GM10266 (cell line): Measurements from ENCODE around the gene ZNF385A.

ENCODE experiments used
- DNase-seq: peaks from one replicate; pipeline ENCODE4 v3.0.0; 2012; ENCODE audit errors: extremely low spot score
- CTCF ChIP-seq: IDR thresholded peaks from 2 replicates; pipeline ENCODE4 v1.5.1; 2012; ENCODE audit warnings: mild to moderate bottlenecking, low read depth; ENCODE audit not compliant: control insufficient read depth, insufficient read depth; ENCODE audit errors: missing control alignments

ZNF385A gene

DNA sequence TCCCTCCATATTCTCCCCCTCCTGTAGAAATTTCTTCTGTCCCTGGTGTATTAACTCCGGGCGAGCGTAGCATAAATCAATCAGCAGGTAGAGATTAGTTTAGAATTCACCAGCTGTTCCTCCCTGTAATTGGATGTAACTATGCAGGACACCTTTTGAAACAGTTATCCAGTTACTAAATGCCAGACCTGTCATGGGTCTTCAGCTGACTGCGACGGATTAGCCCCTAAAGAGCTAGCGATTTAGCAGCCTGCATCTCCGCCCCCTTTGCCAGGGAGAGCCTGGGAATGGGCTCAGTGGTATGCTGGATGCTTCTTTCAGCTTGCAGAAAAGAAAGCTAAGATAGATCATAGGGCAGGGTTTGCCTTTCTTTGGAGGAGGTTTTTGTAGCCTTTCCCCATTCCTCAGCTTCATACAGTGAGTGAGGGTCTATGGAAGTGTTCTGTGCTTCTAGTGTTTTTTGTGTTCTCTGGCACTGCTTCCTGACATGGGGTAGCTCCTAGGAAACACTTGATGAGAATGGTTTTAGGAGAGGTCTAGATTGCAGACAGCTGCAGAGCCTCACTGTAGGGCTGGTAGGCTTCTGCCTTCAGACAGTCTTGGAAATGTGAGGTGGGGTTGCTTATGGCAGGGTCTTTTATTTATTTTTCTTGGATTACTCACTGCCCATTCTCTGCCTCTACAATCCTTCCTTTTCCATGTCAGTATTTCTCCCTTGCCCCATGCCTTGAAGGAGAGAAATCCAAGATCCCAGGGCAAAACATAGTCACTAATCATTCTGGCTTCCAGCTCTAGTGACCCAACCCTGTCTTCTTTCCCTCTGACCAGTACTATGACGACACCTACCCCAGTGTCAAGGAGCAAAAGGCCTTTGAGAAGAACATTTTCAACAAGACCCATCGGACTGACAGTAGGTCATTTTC is 42.9 kb downstream of the ZNF385A start:
- DNase-seq, result no peak

GRCh38 chr12:54340846-54341245 is 43.7 kb downstream of the ZNF385A start:
- TF ChIP-seq CTCF, result no peak
- DNase-seq, result no peak

More for the DNA sequence above, 42.9 kb downstream of the ZNF385A start:
- no peak for TF ChIP-seq CTCF

DNA sequence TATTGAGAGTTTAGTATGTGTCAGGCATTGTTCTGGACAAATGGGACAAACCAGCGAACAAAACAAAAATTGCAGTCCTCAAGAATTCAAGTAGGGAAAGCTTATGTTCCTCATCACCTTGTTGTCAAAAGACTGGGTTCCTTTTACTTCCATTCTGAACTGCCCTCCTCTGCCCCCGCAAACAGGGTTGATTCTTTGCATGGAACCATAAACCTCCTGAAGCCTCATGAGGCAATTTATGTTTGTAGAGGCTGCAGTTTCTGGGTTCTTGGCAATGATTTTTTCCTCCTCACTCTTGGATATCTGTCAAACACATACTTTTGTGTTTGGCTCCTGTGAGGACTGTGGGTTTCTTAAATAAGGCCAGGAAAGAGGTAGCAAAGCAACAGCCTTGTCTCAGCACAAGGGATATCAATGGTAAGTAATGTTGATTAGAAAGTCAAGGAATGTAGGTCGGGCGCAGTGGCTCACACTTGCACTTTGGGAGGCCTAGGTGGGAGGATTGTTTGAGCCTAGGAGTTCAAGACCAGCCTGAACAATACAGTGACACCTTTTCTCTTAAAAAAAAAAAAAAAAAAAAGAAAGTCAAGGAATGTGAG is 45.7 kb downstream of the ZNF385A start:
- DNase-seq, result no peak
- no peak for TF ChIP-seq CTCF

DNA sequence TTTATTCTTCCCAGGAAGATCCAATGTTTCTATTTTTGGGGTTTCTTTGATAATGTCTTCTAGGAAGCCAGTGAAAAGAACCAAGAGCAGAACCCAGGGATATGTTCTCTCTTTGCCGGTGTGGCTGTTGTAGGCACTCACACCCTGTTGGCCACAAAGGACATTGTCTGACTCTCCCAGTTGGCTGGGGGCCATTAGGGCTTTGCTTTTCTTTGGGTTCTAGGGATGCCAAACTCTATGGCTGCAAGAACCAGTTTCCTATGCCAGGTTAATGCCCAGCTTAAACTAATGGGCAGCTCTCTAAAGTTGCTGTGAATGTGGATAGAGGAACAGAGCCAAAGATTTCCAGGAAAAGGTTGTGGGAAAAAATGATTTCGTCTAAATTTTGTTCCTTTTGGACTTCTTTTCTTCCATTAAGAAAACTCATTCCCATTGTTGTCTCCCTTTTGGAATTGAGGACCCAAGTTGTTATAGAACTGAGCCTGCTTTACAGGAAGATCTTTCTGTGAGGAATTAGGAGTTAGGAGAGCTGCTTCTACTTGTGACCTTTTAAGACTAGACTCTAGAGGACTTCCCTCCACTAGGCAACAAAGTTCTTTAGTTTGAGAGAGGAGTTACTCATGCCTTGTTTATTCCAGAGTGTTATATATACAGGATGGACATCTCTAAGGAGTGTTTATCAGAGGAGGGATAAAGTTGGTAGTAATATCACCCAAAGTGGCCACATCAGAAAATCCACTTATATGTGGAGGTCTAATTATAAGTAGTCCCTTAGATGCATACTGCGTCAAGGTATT is 46.5 kb downstream of the ZNF385A start:
- TF ChIP-seq CTCF, result no peak
- DNase-seq, result no peak

DNA sequence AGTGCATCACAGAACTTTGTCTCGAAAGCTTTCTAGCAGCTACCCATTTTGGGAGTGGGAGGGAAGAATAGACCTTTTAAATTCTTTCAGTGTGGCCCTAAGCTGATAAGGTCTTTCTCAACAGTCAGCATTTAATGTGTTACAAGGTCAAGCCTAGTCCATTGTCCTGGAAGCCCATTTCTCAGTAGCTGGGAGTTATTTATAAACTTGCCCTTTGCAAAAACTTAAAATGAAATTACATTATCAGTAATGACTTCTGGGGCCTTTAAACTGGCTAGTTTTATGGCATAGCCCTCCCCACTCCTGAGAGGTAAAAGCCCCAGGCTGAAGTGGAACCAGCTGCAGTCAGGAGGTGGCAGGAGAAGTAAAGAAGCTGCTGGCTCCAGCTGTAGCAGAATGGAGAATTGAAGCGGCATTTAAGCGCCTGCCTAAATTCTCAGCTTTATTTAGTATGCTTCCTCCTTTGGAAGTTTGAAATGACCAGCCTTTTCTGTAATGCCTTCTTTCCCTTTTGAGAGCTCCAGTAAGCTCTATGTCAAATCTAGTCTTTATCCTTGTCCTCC is 47.2 kb downstream of the ZNF385A start:
- no peak for DNase-seq
- TF ChIP-seq CTCF, result no peak

DNA sequence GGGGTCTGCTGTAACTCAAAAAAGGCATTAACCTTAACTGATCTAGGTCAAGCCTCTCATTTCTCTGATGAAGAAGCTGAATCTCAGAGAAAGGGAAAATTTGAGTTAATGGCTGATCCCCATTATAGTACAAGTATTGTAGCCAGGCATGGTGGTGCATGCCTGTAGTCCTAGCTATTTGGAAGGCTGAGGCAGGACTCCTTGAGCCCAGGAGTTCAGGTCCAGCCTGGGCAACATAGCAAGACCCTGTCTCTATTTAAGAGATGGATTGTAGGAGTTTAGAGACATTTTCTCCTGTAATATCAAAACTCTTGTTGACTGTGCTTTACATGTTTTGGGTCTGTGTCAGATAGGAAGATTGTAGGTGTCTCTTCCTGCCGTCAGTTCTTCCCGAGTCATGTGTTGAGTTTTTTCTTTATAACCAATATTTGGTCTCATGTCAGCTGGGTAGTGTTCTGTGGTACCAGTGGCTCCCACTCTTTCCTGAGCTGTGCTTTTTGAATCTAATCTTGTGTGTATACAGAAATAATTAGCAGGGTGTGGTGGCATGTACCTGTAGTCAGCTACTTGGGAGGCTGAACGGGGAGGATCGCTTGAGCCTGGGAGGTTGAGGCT is 51.0 kb downstream of the ZNF385A start:
- DNase-seq, result no peak
- no peak for TF ChIP-seq CTCF
